HG03095 (cell line): ENCODE measurements around the gene KIAA1958.
"Not testable (repeated sequence)": the region's sequence is repeated elsewhere in the genome, so short reads cannot be mapped to it uniquely, and the experiment has no call there.

ENCODE experiments used
- ATAC-seq: cut with Tn5 transposase; IDR thresholded peaks from one replicate; pipeline ENCODE4 v1.9.1; 2021; ENCODE audit warnings: moderate library complexity; ENCODE audit not compliant: unreplicated experiment

KIAA1958 gene

DNA sequence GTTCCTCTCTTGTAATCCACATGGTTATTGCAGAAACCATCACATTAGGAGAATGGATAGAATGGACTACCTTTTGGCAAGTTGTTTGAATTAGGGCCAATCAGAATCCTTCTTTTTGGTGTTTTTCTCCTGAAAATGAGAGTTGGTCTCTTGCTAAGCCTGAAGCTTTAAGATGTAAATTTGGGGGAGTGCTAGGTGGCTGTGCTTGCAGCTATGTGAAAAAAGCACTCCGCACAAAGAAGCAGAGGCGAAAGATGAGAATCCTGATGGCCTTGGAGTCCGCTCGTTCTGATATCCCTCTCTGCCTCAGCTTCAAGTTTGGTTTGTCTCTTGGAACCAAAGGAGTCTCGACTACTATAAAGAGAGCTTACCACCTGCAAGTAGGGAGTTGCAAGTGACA lies 167.7 kb downstream of the KIAA1958 start:
- ATAC-seq = no peak

DNA sequence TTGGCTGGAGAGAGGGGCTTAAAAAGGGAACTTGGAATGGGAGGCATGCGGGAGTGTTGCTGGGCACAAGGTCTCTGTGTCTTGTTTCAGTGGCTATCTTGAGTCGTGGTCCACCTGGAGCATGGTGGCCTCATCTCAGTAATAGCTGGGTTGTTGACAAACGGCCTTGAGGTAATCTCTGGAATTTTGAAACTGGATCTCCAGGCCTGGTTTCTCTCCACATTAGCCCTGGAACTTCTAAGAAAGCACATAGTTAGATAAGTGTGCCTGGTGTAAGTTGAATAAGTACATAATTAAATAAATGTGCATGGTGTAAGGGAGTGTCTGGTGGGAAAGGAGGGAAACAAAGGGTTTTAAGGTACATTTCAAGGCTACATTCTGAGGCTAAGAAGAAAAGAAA lies 169.0 kb downstream of the KIAA1958 start:
- ATAC-seq = no peak

DNA sequence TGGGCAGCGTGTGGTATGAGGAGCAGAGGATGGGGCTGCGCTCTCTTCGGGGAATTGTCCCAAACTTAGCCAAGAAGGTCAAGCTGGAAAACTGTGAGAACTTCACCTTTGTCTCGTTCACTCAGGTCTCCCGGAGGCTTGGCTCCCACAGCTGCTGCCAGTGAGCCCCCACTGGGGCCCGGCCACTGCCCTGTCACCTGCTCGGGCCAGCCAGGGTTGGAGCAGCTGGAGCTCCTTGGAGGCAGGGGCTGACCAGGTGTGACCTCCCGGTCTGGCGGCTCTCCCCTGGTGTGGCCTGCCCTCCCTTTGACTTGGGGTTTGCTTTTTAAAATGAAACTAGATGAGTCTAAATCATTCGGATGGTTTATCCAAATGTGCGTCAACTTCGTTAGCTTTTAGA lies 173.3 kb downstream of the KIAA1958 start:
- no peak for ATAC-seq

DNA sequence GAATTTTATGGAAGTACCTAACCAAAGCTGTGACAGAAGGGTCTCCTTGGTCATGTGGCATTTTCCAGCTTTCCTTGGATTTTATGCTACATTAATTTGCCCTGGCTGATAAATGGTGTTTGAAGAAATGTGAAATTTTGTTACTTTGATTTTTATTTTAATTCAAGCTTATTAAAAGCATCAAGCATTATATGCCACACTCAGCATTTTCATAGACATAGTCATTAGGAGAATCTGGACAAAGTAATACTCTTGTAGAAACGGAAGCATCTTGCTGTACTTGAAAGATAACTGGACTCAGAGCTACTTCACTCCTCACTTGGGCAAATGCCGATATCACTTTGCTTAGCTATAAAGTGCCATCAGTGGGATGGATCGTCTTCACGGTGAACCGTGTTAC lies 177.1 kb downstream of the KIAA1958 start:
- no peak for ATAC-seq

DNA sequence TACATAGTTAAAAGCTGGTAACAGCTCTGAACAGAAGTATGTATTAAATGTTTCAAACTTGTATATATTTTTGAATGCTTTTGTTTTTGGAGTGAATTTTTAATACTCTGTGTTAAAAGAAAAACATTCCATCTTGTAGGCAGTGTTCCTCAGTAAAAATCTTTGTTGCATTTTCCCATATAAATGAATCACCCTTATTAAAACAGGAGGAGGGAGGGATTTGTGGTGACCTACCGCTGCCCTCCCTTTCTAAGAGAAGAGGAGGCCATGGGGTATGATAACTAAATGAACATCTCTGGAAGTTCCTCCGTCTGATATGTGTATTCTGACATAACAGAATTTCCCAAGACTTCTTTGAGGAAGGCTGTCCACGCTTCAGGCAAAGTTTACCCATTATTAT lies 177.9 kb downstream of the KIAA1958 start:
- no peak for ATAC-seq

DNA sequence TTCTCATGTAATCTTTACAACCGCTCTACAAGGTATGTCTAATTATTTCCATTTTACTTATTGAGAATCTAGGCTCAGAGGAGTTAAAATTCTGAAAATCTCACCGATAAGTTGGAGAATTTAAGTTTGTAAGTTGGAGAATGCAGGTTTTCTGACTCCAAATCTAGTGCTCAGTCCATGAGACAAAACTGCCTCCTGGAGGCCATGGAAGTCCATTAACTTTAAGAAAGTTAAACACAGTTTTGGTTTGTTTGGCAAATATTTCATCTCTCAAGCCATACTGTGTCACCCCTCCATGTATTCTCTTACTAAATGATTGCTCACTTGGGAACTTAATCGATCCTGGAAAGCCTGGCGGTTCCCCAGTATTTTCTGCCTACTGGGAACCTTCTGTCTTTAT lies 178.7 kb downstream of the KIAA1958 start:
- ATAC-seq = no peak

DNA sequence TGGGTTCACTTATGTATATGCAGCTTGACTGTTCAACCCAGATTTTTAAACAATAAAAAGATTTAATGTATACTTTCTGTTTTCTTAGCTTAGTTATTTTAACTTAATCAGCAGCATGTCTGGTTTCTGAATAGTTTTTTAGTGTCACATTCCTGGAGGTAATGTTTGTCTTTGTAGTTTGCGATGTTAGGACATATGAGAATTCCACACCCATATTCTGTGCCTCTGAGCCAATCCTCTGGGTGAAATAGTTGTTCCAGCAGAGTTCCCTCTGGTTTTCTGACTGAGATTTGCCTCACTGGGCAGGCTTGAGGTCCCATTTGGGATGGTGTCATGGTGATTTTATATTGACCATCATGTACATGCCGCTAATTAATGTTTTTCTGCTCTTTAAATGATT lies 182.7 kb downstream of the KIAA1958 start:
- ATAC-seq = no peak

DNA sequence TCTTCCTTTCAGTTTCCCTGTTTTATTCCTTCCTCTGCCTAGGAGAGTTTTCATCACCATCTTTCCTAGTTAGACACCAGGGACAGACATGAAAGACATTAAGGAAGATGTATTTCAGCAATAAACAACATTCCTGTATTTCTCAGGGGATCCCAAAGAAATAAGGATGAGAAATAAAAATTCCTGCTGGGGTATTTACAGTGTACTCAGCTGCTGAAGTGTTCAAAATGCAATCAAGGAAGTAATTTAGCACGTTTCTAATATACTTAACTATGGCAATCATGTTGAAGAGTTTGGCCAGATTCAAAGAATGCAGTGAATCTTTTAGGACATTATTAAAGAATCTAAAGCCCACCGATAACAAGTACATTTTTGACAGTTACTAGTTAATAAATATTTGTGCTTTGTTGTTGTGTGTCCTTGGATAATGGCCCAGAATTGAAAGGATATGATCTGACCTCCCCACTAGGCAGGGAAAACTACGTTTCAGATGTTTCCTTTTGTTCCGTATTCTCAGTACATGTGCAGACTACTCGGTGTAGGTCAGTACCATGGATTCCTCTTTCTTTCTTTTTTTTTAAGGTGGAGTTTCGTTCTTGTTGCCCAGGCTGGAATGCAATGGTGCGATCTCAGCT lies 184.5 kb downstream of the KIAA1958 start:
- no peak for ATAC-seq

DNA sequence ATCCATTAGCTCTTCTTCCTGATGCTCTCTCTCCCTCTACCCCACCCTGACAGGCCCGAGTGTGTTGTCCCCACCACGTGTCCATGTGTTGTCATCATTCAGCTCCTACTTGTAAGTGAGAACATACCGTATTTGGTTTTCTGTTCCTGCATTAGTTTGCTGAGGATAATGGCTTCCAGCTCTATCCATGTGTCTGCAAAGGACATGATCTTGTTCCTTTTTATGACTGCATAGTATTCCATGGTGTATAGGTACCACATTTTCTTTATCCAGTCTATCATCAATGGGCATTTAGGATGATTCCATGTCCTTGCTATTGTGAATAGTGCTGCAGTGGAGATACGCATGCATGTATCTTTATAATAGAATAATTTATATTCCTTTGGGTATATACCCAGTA lies 186.6 kb downstream of the KIAA1958 start:
- ATAC-seq = not testable (repeated sequence)

DNA sequence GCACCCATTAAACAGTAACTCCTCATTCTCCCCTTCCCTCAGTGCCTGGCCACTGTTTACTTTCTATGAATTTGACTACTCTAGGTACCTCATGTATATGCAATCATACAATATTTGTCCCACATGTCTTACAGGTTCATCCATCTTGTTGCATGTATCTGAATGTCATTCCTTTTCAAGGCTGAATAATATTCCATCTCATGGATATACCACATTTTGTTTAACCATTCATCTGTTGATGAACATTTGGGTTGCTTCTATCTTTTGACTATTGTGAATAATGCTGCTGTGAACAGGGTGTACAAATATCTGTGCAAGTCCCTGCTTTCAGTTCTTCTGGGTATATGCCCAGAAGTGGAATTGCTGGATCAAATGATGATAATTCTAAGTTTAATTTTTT lies 190.4 kb downstream of the KIAA1958 start:
- no peak for ATAC-seq

DNA sequence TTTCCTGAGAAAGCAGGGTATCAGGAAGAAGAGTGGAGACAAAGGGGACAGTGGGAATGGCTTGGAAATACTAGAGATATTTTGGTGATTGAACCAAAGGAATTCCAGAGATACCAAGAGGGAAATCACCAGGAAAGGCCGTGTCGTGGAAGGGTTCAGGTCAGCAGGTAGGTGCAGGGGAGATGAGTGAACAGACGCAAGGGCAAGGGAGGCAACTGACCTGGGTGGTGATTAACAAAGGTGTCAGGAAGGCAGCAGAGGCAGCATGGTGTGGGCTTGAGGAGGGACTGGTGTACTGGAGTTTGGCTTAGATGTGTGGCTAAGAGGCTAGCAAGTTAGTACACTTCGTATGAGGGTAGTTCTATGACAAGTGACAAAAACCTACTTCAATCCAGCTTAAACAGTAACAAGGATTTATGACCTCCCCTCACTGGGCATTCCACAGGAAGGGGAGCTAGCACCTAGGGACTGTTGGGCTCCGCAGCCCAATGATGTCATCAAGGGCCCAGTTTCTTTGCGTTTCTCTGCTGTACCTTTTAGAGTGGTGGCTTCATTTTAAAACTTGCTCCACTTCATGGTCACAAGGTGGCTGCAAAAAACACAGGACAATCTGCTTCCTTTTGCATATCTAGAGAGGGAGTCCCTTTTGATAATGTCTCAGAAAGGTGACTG lies 194.2 kb downstream of the KIAA1958 start:
- no peak for ATAC-seq

DNA sequence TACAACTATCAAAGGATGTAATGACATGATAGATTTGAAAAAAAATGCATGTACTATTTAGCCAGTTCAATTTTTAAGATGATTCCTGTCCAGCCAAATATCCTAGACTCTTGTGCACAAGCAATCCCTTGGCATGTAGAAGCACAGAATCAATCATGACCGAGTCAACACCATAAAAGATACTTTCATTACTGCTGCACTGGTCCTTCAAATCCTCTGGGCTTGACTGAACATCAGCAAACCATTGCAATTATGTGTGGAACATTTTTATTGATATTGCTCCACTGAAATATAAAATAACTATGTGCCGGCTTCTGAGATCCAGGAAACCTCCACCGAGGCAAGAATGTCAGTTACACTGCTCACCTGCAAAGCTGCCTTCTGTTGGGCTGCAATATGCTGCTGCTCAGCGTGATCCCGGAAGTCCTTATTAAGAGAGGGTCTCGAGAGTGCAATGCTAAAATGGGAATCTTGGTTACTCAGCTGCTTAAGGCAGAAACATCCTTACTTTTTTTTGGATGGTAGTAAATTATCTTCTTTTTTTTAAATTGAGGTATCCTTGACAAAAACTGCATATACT lies 202.6 kb downstream of the KIAA1958 start:
- ATAC-seq = no peak

DNA sequence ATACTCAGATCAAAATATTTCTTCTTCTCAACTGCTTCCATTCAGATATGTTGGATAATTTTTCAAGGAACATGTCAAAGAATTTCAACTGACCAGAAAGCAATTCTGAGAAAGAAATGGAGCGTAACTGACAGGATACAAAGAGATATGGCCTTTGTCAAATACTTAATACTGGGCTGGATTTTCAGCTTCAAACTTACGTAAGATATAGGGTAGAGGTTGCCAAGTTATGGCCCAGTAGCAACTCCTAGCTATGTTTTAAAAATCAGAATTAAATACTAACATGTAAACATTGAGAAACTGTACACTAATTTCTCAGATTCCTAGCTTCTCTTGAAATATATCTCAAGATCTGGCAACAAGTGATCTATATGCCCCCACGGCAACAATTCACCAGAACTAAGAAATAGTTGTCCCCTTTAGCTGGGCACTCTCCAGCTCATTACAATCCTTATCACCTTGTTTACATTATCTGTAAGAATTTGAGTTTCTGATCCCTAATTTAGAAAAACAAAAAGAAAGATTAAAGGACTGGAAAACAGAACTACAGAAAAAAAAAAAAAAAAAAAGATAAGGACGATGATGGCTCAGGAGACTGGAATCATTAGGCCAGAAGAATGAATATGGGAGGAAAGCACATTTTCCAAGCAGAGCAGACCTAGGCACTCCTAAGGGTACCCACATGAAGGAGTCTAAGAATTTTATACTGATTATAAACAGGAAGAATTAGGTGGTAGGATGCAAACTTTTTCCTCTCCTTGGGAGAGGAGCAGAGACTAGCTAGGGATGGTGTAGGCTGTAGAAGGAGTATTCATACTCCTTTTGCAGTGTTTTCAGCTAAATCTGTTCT lies 208.3 kb downstream of the KIAA1958 start:
- ATAC-seq = no peak

DNA sequence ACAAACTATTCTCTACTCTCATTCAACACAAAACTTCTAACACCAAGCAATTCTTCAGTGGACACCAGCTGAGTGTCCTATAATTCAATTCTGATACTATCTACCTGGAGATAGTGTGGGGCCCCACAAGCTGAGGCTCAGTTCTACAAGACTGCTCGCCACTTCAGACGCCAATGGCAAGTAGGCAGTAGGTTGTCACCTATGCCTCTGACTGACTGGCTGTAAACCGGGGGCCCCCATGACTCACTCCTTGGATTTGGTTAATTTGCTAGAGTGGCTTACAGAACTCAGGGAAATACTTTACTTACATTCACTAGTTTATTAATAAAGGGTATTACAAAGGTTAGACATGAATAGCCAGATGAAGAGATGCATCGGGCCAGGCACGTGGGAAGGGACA lies 209.8 kb downstream of the KIAA1958 start:
- ATAC-seq = no peak

DNA sequence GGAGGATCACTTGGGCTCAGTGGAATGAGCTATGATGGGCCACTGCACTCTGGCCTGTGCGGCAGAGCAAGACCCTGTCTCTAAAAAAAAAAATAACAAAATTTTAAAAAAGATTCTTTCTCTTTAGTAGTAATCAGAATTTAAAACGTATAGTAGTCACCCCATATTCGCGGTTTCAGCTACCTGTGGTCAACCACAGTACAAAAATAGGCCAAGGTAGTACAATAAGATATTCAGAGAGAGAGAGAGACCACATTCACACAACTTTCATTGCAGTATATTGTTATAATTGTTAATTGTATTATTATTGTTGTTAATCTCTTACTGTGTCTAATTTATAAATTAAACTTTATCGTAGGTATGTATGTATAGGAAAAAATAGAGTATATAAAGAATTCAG lies 212.6 kb downstream of the KIAA1958 start:
- ATAC-seq = no peak

DNA sequence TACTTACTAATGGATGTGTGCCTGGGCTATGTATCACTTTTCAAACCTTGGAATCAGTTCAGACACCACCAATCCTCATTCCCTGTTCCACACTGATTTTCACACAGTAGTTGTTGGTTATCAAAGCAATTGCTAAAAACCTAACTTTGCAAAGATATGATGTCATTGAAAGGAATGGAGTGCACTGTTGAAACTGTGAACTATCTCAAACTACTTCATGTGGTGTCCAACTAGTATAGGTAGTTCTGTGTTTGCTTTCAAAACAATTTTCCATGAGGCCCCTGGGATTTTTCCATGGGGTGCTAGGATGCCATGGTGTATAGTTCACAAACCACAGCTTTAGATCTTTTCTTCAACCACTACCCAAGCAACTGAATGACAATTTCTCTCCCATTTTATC lies 213.5 kb downstream of the KIAA1958 start:
- ATAC-seq = no peak

DNA sequence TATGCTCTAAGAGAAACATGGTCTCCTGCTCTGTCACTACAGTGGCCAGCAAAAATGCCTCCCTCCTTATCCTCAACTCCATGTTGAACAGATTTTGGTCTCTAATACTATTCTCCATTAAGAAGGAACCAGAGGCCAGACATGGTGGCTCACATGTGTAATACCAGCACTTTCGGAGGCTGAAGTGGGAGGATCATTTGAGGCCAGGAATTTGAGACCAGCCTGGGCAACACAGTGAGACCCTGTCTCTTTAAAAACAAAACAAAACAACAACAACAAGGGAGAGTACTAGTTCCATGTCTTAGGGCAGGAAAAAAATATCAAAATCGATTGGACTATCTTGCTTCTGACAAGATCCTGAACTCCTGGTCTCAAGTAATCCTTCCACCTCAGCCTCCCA lies 216.7 kb downstream of the KIAA1958 start:
- ATAC-seq = no peak

DNA sequence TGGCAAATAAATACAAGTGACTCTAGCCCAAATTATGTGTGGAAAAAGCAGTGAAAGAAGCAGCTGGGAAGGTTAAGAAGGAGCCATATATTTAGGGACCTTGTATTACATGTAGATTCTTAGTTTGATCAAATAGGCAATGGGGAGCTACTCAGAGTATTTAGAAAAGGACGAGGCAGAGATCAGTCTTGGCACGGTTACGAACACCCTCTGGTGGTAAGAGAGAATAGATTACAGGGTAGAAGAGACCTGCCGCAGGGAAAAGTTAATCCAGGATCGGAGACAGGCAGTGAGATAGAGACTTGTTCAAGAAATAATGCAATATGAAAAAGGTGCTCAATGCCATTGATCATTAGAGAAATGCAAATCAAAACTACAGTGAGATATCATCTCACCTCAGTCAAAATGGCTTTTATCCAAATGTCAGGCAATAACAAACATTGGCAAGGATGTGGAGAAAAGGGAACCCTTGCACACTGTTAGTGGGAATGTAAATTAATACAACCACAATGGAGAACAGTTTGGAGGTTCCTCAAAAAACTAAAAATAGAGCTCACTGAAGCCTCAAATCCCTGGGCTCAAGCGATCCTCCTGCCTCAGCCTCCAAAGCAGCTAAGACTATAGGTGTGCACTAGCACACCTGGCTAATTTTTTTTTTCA lies 219.3 kb downstream of the KIAA1958 start:
- ATAC-seq = no peak

DNA sequence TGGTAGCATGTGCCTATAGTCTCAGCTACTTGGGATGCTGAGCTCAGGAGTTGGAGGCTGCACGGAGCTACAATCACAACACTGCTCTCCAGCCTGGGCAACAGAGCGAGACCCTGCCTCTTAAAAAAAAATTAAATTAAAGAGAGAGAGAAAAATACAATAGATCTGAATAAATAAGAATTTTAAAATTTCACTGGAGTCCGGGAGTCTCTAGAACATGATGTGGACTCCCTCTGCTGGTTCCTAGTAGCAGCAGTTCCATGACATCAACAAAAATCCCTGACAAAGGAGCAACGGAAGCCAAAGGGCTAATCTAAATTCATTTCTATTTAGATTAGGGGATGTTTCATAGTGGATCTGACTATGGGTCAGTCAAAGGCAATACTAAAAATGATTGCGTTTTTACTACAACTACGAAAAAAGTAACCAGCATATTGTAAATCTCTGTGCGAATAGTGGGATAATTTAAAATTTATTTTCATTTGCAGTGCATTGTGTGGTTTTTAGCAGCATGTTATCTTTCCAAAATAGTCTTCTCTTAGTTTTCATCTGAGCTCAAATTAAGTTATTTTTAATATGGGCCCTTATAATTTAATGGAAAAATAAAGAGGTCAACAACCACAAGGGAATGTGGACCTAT lies 224.5 kb downstream of the KIAA1958 start:
- no peak for ATAC-seq

DNA sequence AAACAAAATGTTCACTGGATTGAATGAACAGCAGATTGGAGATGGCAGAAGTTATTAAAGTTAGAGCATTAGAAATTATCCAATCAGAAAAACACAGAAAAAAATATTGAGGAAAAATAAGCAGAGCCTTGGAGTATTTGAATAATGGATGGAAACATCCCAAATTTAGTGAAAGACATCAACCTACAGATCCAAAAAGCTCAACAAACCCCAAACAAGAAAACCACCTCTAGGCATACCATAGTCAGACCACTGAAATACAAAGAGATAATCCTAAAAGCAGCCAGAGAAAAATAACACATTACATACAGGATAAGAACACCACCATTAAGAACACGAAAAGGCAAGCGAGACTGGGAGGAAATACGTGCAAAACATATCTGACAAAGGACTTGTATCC lies 226.1 kb downstream of the KIAA1958 start:
- ATAC-seq = no peak
